ENCODE results near the gene UNC5C. TPM values are rescaled to one million over a fixed set of nuclear protein-coding genes. Genes with fewer than 3 reads are reported as not detected.

Gene UNC5C
- total and polyA plus RNA-seq, 10 of the 15 experiments (the other 5 are each of a cell fraction or from before 2014, with no cell fraction given) = 0.02 to 2.0 (median 0.15) TPM; not detected in 1

DNA sequence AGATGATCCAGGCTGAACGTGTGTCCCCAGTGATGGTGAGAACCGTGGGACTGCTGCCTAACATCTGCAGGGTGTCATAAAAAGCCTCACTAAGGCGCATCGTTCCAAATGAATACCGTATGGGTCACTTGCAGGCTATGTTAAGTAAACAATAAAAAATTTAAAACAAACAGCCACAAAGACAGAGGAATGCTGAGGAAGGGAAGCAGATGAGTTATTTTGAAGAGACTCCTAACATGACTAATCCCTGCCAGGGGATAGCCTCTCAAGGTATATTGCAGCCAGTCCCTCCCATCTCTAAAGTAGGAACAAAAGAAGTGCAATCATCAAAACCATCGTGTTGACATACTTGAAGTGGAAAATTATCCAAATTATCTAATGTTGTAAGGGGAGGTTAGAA, 83.8 kb downstream of the UNC5C start:
- WGBS (ENCODE audit: insufficient coverage, insufficient replicate concordance, low lambda C conversion rate, missing lambda C conversion rate) = 4% methylated on average over 6 of the region's 6 CpGs
- ChIA-PET SMC1A (ENCODE audit: uncharacterized antibody, unreplicated experiment) (no interaction called here), CTCF (no interaction called here), POLR2A (no interaction called here), RAD21 (ENCODE audit: unreplicated experiment) (no interaction called here)
- Histone ChIP-seq H2AFZ (ENCODE audit: control insufficient read depth, low read depth, low read length) (no peak overlapping the region), H4K20me1 (ENCODE audit: control insufficient read depth, insufficient read depth) (no peaks in the 10 kb centered on the region), H3K27me3 (replicated peaks in 1 of 2; ENCODE audit: control insufficient read depth in 2 of 2, insufficient read depth in 2 of 2, low read length in 1 of 2) (no peaks in the 10 kb centered on the region), H3K36me3 (ENCODE audit: control insufficient read depth in 2 of 2, insufficient read depth in 2 of 2, low read length in 1 of 2) (no peaks in the 10 kb centered on the region), H3K79me2 (ENCODE audit: control insufficient read depth, insufficient read depth, low read length) (no peaks in the 10 kb centered on the region), H3K4me3 (no peak overlapping the region), H3K27ac (ENCODE audit: control insufficient read depth, insufficient read depth) (no peak overlapping the region), H3K9ac (ENCODE audit: control insufficient read depth, insufficient read depth, low read length) (no peak overlapping the region), H3K4me2 (ENCODE audit: control insufficient read depth, insufficient read depth) (no peak overlapping the region), H3K4me1 (ENCODE audit: control insufficient read depth, insufficient read depth, low read length) (no peaks in the 10 kb centered on the region), H3K9me3 (replicated peaks; ENCODE audit: control insufficient read depth, insufficient read depth, low read length) (no peaks in the 10 kb centered on the region)
- TF ChIP-seq YY1 (IDR thresholded peaks at IDR 0.05; ENCODE audit: low read depth, low read length) (no peak), IRF4 (IDR thresholded peaks at IDR 0.05; ENCODE audit: low read depth, low read length) (no peak), NFIC (IDR thresholded peaks at IDR 0.05; ENCODE audit: low read depth, low read length) (no peak), PAX5 (IDR thresholded peaks at IDR 0.05; ENCODE audit: borderline replicate concordance, low read depth, low read length) (no peak)
- TF ChIP-seq, protein P1, sequence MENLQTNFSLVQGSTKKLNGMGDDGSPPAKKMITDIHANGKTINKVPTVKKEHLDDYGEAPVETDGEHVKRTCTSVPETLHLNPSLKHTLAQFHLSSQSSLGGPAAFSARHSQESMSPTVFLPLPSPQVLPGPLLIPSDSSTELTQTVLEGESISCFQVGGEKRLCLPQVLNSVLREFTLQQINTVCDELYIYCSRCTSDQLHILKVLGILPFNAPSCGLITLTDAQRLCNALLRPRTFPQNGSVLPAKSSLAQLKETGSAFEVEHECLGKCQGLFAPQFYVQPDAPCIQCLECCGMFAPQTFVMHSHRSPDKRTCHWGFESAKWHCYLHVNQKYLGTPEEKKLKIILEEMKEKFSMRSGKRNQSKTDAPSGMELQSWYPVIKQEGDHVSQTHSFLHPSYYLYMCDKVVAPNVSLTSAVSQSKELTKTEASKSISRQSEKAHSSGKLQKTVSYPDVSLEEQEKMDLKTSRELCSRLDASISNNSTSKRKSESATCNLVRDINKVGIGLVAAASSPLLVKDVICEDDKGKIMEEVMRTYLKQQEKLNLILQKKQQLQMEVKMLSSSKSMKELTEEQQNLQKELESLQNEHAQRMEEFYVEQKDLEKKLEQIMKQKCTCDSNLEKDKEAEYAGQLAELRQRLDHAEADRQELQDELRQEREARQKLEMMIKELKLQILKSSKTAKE (IDR thresholded peaks at IDR 0.05; ENCODE audit: low read depth, poor library complexity, severe bottlenecking) = no peak
- ATAC-seq (no peak), DNase-seq (ENCODE audit: low read depth, low spot score) (no peak), FAIRE-seq (no peak)
- no TSS peak for BruUV-seq (replicated peaks)
- in situ Hi-C loops (cut with MboI) (no loop called here), intact Hi-C loops (cut with micrococcal nuclease; ENCODE audit: unreplicated experiment) (no loop called here)

DNA sequence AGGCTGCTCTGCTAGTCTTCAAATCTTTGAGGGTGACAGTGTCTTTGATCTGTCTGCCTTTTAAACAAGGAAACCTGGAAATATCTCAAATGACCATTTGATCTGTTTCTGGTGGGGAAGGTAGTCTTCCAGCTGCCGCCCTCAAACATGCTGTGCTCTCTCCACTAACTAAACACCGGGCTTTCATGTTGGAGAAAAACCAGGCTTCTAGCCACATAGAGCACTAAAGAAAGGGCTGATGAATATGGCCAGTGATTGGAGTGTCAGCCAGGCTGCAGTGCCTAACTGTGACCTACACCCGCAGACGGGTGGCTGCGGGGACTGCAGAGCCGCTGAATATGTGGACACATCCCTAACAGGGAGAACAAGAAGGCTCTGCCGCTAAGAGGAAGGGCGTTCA, 85.9 kb downstream of the UNC5C start:
- H3K27ac ChIP-seq (ENCODE audit: control insufficient read depth, insufficient read depth) = no peak overlapping the region
- H4K20me1 ChIP-seq (ENCODE audit: control insufficient read depth, insufficient read depth) = no peaks in the 10 kb centered on the region
- FAIRE-seq = no peak
- ATAC-seq = no peak
- DNase-seq (ENCODE audit: low read depth, low spot score) = no peak
- in situ Hi-C loops (cut with MboI) = no loop called here
- 26% methylated on average over 8 of the region's 8 CpGs for WGBS (ENCODE audit: insufficient coverage, insufficient replicate concordance, low lambda C conversion rate, missing lambda C conversion rate)
- no peak overlapping the region for H3K4me2 ChIP-seq (ENCODE audit: control insufficient read depth, insufficient read depth)
- no peaks in the 10 kb centered on the region for H3K9me3 ChIP-seq (replicated peaks; ENCODE audit: control insufficient read depth, insufficient read depth, low read length)
- H3K79me2 ChIP-seq (ENCODE audit: control insufficient read depth, insufficient read depth, low read length) = no peaks in the 10 kb centered on the region
- H3K4me1 ChIP-seq (ENCODE audit: control insufficient read depth, insufficient read depth, low read length) = no peaks in the 10 kb centered on the region
- RAD21 ChIA-PET (ENCODE audit: unreplicated experiment) = no interaction called here
- no peaks in the 10 kb centered on the region for H3K27me3 ChIP-seq (replicated peaks in 1 of 2; ENCODE audit: control insufficient read depth in 2 of 2, insufficient read depth in 2 of 2, low read length in 1 of 2)
- no peaks in the 10 kb centered on the region for H3K36me3 ChIP-seq (ENCODE audit: control insufficient read depth in 2 of 2, insufficient read depth in 2 of 2, low read length in 1 of 2)
- POLR2A ChIA-PET = no interaction called here
- intact Hi-C loops (cut with micrococcal nuclease; ENCODE audit: unreplicated experiment) = no loop called here
- H2AFZ ChIP-seq (ENCODE audit: control insufficient read depth, low read depth, low read length) = no peak overlapping the region
- H3K4me3 ChIP-seq = no peak overlapping the region
- no peak overlapping the region for H3K9ac ChIP-seq (ENCODE audit: control insufficient read depth, insufficient read depth, low read length)
- CTCF ChIA-PET = no interaction called here
- TF ChIP-seq SPI1 (IDR thresholded peaks at IDR 0.05; ENCODE audit: borderline replicate concordance, insufficient read depth, low read depth, low read length) = no peak
- TF ChIP-seq LARP7 (IDR thresholded peaks at IDR 0.05) = no peak
- no peak for TF ChIP-seq NFYB (IDR thresholded peaks at IDR 0.05; ENCODE audit: insufficient read depth, low read depth, low read length)
- no peak for TF ChIP-seq NBN (IDR thresholded peaks at IDR 0.05)
- SMC1A ChIA-PET (ENCODE audit: uncharacterized antibody, unreplicated experiment) = no interaction called here
- no TSS peak for BruUV-seq (replicated peaks)

Measured in GM12878 (cell line).